GM18861 (cell line): Measurements from ENCODE around the gene DHTKD1.
"Not testable (repeated sequence)": the region's sequence is repeated elsewhere in the genome, so short reads cannot be mapped to it uniquely, and the experiment has no call there.

Experiments
- ATAC-seq: cut with Tn5 transposase; IDR thresholded peaks from one replicate; pipeline ENCODE4 v1.9.1; 2021; ENCODE audit not compliant: unreplicated experiment

The DHTKD1 gene

GRCh38 chr10:12135631-12136030, 66.9 kb downstream of the DHTKD1 start:
- no peak for ATAC-seq

GRCh38 chr10:12140038-12140437, 71.3 kb downstream of the DHTKD1 start:
- no peak for ATAC-seq

- ATAC-seq = no peak
These were observed 75.8 kb downstream of the DHTKD1 start for GRCh38 chr10:12144538-12144937.

- no peak for ATAC-seq
These were observed 81.4 kb downstream of the DHTKD1 start for GRCh38 chr10:12150163-12150562.

GRCh38 chr10:12154516-12154915, 85.8 kb downstream of the DHTKD1 start:
- no peak for ATAC-seq

- no peak for ATAC-seq
These were observed 87.8 kb downstream of the DHTKD1 start for GRCh38 chr10:12156367-12157123.

GRCh38 chr10:12158111-12158510, 89.4 kb downstream of the DHTKD1 start:
- no peak for ATAC-seq

GRCh38 chr10:12160664-12161063, 91.9 kb downstream of the DHTKD1 start:
- ATAC-seq = no peak

GRCh38 chr10:12162927-12163326, 94.2 kb downstream of the DHTKD1 start:
- ATAC-seq = no peak

- ATAC-seq = no peak
These were observed 95.3 kb downstream of the DHTKD1 start for GRCh38 chr10:12164085-12164484.

- ATAC-seq = no peak
These were observed 96.3 kb downstream of the DHTKD1 start for GRCh38 chr10:12165036-12165435.

- ATAC-seq = no peak
These were observed 97.4 kb downstream of the DHTKD1 start for GRCh38 chr10:12165999-12166775.

GRCh38 chr10:12171512-12171911, 102.8 kb downstream of the DHTKD1 start:
- not testable (repeated sequence) for ATAC-seq
